SH-SY5Y (cell line): ENCODE data around the gene SULT4A1.

Source experiments
- GATA2 ChIP-seq: IDR thresholded peaks from 2 replicates; pipeline ENCODE4 v1.6.1; 2011; ENCODE audit warnings: mild to moderate bottlenecking, low read depth, low read length
- GATA3 ChIP-seq: IDR thresholded peaks from 2 replicates; pipeline ENCODE4 v1.6.1; 2011; ENCODE audit warnings: low read depth, mild to moderate bottlenecking, low read length, moderate library complexity

SULT4A1 gene

DNA sequence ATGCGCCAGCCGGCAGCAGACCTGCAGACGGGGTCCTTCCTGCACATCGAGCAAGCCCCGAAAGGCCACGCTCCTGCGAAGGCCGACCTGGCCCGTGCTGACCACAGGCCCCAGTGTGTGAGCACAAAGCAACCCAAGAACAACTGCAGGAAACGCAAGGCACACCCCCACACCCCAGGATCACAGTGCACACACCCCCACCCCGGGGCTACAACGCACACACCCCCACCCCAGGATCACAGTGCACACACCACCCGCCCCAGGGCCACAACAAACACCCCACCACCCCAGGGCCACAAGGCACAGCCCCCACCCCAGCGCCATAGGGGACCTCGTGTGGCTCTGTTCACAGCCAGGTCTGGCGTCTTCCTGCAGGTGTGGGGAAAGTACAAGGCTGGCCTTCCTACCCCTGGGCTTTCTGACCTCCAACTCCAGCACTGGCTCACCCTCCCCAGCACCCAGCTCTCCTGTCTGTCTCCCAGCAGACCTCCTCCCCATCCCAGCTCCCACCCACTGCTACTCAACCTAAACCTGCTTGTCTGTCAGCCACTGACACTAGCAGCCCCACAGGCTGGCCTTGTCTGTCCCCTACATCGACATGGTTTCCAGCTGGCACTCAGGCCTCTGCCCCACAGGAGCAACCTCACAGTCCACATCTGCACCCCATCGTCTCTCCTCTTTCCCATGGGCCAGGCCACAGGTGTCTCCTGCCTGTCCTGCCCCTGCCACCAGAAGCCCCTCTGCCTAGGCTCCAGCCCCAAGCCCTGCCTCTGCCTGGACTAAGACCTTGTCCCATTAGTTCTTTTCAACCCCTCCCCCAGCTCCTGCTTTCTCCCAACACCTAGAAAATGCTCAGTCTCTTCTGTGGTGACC is 29.7 kb downstream of the SULT4A1 start:
- no peak for TF ChIP-seq GATA2
- no peak for TF ChIP-seq GATA3

DNA sequence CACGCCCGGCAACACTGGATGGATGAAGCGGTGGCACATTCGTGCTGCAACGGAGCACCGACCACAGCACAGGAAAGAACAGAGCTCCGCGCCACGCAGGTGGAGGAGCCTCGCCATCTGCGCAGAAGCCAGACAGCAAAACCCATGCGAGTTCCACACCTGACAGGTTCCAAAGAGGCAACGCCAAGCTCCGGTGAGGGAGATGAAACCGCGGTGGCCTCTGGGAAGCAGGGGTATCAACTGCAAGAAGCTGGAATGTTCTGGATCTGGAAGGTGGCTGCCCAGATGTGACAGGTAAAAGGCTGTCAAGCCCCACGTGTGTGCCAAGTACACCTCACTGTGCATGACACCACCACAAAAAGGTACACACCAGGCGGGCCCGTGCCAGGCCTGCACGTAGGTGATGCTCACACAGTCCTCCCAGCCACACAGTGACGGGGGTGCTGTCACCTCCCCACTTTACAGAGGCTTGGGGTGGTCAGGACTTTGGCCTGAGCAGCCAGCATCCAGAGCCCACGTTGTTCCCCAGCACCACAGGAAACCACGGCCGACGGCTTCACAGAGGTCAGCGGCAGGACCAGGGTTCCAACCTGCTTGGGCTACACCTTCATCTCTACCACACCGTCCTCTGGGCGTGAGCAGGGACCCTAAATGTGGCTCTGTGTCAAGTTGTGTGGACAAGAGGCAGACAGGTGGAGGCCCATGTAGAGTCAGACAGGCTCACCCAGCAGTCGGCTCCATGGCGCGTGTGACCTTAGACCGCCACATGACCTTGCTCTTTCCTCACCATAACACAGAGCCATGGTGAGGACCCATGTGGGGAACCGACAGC is 30.5 kb downstream of the SULT4A1 start:
- TF ChIP-seq GATA3, result no peak
- TF ChIP-seq GATA2, result no peak

GRCh38 chr22:43830931-43831560 is 31.3 kb downstream of the SULT4A1 start:
- no peak for TF ChIP-seq GATA2

- TF ChIP-seq GATA2, result no peak
- no peak for TF ChIP-seq GATA3
These were observed 32.1 kb downstream of the SULT4A1 start for GRCh38 chr22:43829904-43830851.

DNA sequence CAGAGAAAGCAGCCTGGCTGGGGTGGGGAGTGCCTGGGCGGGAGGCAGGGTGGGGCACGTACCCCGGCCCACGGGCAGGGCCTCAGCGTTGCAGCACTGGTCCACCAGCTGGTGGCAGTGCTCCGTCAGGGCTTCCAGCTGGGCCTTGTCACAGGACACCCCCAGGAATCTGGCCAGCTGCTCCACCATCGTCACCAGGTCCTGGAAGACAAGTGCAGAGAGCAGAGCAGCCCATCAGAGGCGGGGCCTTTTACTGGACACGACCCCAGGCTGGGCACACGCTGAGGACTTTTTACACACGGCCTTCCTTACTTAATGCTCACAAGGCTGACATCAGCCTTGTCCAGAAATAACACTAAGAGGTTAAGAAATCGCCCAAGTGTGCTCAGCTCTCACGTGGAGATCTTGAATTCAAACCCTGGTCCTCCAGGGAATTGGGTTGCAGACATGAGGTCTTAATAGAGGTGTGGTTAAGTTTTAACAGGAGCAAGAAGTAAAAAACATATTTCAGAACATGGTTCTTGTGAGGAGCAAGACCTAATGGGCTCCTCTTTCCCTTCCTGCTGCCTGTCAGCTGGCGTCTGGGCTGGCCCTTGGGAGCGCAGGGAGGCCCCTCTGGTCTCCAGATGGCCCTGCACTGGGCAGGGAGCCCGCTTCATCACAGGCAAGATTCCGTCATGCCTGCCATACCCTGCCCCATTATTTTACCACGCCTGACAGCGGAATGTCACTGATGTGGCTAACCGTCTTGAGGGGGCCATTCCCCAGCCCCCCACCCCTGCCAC is 33.1 kb downstream of the SULT4A1 start:
- TF ChIP-seq GATA3 (no peak), GATA2 (no peak)

GRCh38 chr22:43828725-43828997 is 33.7 kb downstream of the SULT4A1 start:
- TF ChIP-seq GATA3 (no peak), GATA2 (no peak)

DNA sequence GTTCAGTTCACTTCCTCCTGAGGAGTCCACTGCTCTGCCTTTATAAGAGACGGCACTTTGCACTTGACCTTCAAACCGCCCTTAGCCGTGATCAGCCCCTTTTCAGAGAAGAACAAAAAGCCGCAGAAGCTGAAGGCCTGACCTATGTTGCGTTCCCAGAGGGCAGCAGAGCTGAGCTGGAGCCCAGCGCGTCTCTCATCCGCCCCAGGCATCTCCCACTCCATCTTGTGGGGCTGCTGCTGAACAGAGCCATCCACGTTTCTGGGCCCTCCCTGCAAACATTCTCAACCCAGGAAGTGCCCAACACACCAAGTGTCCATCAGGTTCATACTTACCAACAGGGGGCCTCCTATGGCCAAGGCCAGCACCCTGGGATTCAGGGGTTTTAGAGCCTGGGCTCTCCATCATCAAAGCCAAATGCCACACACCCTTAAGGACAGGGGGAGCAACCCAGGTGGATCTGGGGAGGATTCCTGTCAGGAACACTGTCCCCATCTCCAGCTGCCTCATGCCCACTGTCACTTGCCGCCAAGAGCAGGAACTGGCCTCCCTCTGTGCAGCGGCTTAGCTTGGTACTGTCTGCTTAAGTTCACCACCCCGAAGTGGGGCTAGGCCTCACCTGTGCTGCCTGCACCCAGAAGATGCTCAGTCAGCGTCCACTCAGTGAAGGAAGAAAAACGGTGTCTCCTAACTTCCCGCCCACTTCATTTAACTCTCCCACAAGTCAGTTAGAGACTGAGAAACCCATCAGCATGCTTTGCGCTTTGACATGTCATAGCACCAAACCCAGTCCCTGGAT is 34.2 kb downstream of the SULT4A1 start:
- TF ChIP-seq GATA2, result no peak
- TF ChIP-seq GATA3, result no peak

- no peak for TF ChIP-seq GATA2
- no peak for TF ChIP-seq GATA3
These were observed 35.1 kb downstream of the SULT4A1 start for GRCh38 chr22:43827003-43827735.

- TF ChIP-seq GATA3 (no peak), GATA2 (no peak)
These were observed 35.9 kb downstream of the SULT4A1 start for GRCh38 chr22:43826142-43827002.

DNA sequence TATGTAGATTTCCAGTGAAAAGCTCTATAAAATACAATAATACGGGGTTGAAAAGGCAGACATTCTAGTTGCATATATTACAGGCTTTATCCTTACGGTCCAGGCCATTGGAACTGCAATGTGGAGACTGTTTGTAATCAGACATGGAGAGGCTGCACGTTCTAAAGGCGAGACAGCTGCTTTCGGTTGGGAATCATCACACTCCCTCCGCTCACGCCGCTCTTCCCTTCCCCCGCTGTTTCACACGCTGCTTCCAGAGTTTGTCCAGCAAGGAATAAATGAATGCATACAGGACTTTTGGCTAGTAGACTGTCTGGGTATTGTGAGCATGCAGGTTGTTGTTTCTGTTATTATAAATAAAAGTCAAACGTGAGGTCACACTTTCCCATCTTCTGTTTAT is 36.7 kb downstream of the SULT4A1 start:
- TF ChIP-seq GATA2 (no peak), GATA3 (no peak)

DNA sequence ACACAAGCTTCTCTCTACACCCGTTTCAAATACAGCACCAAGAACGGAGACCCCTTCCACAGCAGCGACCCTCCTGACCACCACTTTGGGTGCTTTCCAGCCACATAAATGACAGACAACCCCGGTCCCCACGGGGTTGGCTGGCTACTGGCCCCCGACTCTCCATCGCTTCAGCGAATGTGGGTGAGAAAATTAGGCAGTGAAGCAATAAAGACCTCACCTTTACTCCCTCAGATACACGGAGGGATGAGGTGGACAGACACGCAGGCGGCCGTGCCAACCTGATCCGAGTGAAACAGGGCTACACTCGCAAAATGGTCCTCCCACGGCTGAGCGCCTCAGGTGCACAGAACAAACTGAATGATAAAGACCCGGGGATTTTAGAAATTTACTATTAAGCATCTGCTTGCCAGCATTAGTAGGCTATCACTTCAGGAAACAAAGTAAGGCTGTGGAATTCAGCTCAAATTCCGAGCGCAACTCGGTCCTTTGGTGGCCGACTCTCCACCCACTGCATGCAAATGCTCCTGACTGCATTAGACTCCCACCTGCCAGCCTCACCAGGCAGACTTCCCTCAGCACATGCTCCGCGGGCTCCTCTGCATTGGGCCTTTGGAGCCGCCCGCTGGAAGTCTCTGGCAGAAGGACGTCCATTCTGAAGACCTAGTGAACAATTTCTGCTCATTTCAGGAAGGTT is 37.4 kb downstream of the SULT4A1 start:
- no peak for TF ChIP-seq GATA3
- TF ChIP-seq GATA2, result no peak
